ENCODE data around the gene TBC1D5.

DNA sequence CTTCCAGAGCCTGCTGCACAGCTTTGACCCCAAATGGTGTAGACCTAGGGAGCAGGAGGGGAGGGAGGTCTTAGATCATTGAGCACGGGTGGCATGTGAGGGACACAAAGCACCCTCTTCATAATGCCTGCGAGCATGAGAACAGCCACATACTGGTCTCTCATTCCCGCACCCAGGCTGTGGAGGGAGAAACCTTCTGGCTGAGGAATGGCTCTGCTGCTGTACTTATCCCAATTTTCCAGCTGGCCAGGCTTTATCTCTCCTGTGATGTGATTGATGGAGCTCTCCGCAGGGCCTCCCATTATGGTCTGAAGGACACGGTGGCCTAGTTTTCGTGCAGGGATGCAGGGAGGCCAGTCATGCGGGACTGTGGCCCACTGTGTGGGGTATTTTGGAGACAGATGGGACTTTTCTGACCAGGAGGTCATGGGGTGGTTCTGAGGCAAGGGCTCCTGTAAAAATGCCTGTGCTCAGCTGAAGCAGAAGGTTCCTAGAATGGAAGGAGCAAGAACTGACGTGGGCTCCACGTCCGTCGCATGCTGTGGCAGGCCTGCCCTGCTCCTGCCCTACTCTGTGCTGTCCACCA, 606.2 kb downstream of the TBC1D5 start:
- TF ChIP-seq, protein P1, sequence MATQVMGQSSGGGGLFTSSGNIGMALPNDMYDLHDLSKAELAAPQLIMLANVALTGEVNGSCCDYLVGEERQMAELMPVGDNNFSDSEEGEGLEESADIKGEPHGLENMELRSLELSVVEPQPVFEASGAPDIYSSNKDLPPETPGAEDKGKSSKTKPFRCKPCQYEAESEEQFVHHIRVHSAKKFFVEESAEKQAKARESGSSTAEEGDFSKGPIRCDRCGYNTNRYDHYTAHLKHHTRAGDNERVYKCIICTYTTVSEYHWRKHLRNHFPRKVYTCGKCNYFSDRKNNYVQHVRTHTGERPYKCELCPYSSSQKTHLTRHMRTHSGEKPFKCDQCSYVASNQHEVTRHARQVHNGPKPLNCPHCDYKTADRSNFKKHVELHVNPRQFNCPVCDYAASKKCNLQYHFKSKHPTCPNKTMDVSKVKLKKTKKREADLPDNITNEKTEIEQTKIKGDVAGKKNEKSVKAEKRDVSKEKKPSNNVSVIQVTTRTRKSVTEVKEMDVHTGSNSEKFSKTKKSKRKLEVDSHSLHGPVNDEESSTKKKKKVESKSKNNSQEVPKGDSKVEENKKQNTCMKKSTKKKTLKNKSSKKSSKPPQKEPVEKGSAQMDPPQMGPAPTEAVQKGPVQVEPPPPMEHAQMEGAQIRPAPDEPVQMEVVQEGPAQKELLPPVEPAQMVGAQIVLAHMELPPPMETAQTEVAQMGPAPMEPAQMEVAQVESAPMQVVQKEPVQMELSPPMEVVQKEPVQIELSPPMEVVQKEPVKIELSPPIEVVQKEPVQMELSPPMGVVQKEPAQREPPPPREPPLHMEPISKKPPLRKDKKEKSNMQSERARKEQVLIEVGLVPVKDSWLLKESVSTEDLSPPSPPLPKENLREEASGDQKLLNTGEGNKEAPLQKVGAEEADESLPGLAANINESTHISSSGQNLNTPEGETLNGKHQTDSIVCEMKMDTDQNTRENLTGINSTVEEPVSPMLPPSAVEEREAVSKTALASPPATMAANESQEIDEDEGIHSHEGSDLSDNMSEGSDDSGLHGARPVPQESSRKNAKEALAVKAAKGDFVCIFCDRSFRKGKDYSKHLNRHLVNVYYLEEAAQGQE (IDR thresholded peaks at IDR 0.05; ENCODE audit: insufficient read depth in 1 of 2, low read depth in 2 of 2, low read length in 2 of 2), result no peak
- TF ChIP-seq POLR2AphosphoS5 (IDR thresholded peaks at IDR 0.05; ENCODE audit: low read depth, low read length), result no peak
- TF ChIP-seq TAF1 (IDR thresholded peaks at IDR 0.05; ENCODE audit: borderline replicate concordance, insufficient read depth, low read length), result no peak

Data from PFSK-1 (cell line).